Motor neuron (in vitro differentiated cells): ENCODE measurements around the gene DGCR6. TPM values are rescaled to one million over a fixed set of nuclear protein-coding genes. Genes with fewer than 3 reads are reported as not detected.
A peak's percentile ranks its signal among the peaks of the same experiment; 100 is the strongest.
"Not testable (repeated sequence)": the region's sequence is repeated elsewhere in the genome, so short reads cannot be mapped to it uniquely, and the experiment has no call there.

ENCODE experiments used
- ATAC-seq, 8 experiments: fragments of 200-7000 bp; cut with Tn5 transposase; replicated peaks in 6 of 8; 2 replicates each; pipeline ENCODE4 v1.8.0; 2021; ENCODE audit warnings: mild to moderate bottlenecking in 8 of 8, moderate library complexity in 8 of 8
- H3K27ac ChIP-seq, 2 donors: fragments of 250-450 bp; sonication (Bioruptor Pico); 2 replicates each; pipeline ENCODE4 v1.9.0; 2021; ENCODE audit warnings: antibody characterized with exemption in 2 of 2, mild to moderate bottlenecking in 2 of 2, moderate library complexity in 1 of 2
- H3K4me1 ChIP-seq, 2 donors: fragments of 250-450 bp; sonication (Bioruptor Pico); replicated peaks in 1 of 2; 2 replicates each; pipeline ENCODE4 v1.6.1; 2021; ENCODE audit warnings: antibody characterized with exemption in 2 of 2, mild to moderate bottlenecking in 2 of 2, moderate library complexity in 1 of 2
- H3K4me3 ChIP-seq, 5 donors: fragments of 250-450 bp; sonication (Bioruptor Pico); 2 replicates each; pipeline ENCODE4 v1.9.0; 2021; ENCODE audit warnings: antibody characterized with exemption in 5 of 5, mild to moderate bottlenecking in 5 of 5, moderate library complexity in 4 of 5
- WGBS, 10 experiments: fragments of 450-650 bp; shearing (Covaris generic); methylation state at CpG; one replicate each; pipeline ENCODE4 v1.0.0; 2022; 5-methylcytosine and 5-hydroxymethylcytosine counted together
- in situ Hi-C, 9 experiments: fragments of 400-800 bp; cut with MboI; loops; one replicate each; pipeline ENCODE4 v1.15.0; 2021; ENCODE audit warnings: low sequenced_read_pairs in 9 of 9, low pct_unique_long_range_greater_than_20kb in 2 of 9; ENCODE audit not compliant: unreplicated experiment in 9 of 9
- total RNA-seq, 8 experiments: library from RNA; unstranded; fragments of 300-600 nt; gene quantifications; 2 replicates each; pipeline versions ENCODE4 v1.2.3 to v1.2.4, GENCODE V29; 2022

DGCR6 gene
- total RNA-seq, 8 experiments from 2014 or later = 2.0 to 9.1 (median 4.7) TPM

DNA sequence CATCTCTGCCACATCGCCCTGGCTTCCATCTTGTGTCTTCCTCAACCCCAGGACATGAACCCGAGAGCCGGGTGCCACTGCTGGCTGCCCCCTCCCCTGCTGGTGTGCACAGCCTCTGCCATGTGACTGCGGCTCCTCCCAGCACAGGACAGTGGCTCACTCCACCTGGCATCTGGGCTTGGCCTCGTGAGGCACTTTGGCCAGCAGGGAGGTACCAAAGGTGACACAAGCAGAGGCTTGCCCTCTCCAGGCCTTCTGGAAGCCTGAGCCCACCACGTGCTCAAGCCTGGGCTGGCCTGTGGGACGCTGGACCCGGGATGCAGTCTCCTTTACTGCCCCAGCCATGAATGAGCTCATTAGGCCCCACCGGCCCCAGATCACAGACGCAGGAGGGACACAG is 8.4 kb downstream of the DGCR6 start:
- in situ Hi-C loops, H3K4me1 ChIP-seq, H3K27ac ChIP-seq, H3K4me3 ChIP-seq: not testable (repeated sequence)
- WGBS, 10 experiments = no CpG with 5 or more reads among the region's 10 CpGs
- ATAC-seq = peak in 2 of 8 experiments; percentile 12 to 15

DNA sequence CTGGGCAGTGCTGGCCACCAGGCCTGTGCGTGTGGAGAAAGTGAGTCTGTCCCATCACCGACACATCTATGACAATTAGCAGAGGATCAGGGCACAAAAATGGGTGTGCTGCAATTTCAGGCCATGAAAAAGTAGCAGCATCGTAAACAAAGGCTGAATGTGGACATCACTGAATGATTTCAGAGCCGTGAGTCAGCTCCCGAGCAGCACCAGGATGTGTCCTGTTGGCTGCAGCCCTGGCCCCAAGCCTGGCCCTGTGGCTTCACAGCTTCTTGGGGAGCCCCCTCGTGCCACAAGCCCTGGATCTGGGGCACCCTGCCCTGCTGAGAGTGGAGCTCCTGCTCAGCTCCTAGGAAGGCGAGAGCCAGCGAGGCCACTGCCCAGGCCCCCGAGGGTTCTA is 9.4 kb downstream of the DGCR6 start:
- no CpG with 5 or more reads among the region's 9 CpGs for WGBS, 10 experiments
- in situ Hi-C loops, H3K4me1 ChIP-seq, H3K4me3 ChIP-seq, H3K27ac ChIP-seq: not testable (repeated sequence)
- peak in 4 of 8 experiments; percentile 42 to 55 (median 50) for ATAC-seq

DNA sequence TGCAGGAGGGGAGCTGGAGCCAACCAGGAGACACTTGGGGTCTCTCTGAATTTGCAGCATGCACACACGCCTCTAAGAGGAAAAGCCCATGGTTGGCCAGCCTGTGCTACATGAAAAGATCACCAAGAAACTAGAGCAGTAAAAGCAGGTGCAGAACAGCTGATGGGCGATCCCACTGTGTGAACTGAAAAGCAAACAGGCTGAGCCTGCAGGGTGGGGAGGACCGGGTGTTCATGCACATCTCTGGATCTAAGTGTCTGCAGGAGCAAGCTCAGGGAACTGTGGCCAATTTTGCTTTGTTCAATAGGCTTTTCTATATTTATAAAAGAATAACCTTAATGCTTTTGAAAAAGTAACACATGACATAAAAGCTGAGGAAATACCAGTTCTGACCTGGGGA is 11.7 kb downstream of the DGCR6 start:
- H3K4me1 ChIP-seq, H3K27ac ChIP-seq, H3K4me3 ChIP-seq, in situ Hi-C loops: not testable (repeated sequence)
- no CpG with 5 or more reads among the region's 3 CpGs for WGBS, 10 experiments
- ATAC-seq = peak in 2 of 8 experiments; percentile 92 to 93

DNA sequence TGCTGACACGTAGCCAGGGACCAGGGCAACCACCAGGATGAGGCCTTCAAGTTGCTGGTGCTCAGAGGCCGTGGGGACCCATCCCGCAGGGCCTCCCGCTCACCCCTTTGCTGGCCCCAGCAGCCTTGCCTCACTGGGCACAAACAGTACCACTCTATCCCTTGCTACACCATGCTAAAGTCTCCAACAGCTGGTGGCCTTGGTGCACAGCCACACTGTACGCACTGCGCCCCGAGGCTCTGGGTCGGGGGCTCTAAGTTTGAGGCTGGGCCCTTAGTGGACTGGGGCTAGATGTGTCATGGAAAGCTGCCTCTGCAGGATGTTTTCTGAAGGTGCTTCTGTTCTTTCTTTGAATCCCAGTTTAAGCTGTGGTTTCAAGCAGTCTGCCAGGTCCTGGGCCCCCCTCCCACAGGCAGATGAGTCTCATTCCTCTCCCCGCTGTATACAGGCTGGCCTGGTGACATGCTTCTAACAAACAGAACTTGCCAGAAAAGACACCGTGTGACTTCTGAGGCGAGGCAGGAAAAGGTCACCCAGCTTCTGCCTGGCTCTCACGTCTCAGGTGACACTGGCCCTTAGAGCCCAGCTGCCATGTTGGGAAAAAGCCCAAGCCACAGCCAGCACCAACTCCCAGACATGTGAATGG is 14.3 kb downstream of the DGCR6 start:
- H3K4me1 ChIP-seq, in situ Hi-C loops, H3K27ac ChIP-seq, H3K4me3 ChIP-seq: not testable (repeated sequence)
- ATAC-seq = peak in 2 of 8 experiments; percentile 7 to 28
- WGBS, 10 experiments = no CpG with 5 or more reads among the region's 12 CpGs

DNA sequence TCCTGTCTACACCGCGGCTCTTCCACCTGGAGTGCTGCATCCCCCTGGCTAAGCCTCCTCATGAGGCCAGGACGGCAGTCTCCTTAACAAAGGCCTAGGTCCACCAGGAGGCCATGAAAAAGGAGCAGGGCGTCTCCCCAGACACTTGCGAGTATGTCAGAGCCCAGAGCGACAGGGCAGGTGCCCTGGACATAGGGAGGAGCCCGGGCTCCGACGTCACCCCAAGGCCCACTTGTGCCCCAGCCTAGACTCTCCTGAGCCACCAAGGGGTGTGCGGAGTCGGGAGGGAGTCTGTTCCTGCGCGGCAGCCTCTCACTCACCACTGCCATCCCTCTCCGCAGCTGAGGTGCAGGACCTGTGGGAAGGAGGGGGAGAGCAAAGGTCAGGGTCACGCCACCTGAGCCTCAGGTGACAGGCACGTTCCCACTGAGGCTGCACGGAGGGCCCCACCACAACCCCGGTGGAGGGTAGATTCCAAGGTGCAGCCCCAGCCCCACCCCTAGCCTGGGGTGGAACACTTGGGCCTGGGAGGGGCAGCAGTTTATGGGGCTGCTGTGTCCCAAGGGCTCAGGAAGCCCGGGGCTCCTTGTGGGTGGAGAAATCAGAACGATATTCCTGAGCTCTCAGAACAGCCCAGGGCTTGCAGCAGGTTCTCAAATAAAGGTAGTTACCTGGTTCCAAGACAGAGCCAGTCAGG is 19.4 kb downstream of the DGCR6 start:
- no peak for ATAC-seq
- in situ Hi-C loops = no loop called here
- no peaks in the 10 kb centered on the region for H3K4me1 ChIP-seq
- no peak overlapping the region for H3K4me3 ChIP-seq
- no peak overlapping the region for H3K27ac ChIP-seq
- no CpG with 5 or more reads among the region's 20 CpGs for WGBS, 10 experiments

DNA sequence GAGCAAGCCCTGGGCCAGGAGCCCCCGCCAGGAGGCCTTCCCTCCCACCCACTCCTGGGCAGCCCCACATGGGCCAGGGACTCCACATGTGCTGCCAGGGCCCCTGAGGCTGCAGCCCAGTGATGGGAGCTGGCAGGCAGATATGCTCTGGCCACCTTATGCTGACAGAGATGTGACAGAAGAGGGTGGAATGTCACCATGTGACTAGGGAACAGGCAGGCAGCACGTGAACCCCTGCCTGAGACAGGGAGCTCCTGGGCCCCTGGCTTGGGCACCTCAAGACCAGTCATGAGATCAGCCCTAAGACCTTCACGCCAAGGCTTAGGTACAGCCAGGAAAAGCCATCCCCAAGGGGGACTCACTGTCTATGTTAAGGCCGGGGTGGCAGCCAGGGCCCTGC is 20.9 kb downstream of the DGCR6 start:
- no CpG with 5 or more reads among the region's 4 CpGs for WGBS, 10 experiments
- H3K4me3 ChIP-seq = no peak overlapping the region
- H3K27ac ChIP-seq = no peak overlapping the region
- no peak for ATAC-seq
- H3K4me1 ChIP-seq = no peaks in the 10 kb centered on the region
- in situ Hi-C loops = no loop called here

DNA sequence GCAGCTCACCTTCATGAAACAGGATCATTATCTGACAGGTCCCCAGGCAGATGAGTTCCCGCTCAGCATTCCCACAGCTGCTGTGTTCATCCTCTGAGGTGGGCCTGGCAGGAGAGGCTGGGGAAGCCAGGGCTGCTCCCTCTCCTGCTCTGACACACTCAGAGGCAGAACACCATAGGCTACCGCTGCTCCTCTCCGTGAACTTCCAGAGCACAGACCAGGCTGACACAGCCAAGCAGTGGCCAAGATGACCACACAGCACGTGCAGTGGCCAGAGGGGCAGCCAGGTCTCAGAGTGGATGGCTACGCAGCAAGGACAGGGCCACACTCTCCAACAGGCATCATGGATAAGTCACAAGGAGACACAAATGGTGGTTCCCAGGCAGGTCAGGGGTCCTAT is 21.5 kb downstream of the DGCR6 start:
- no peak for ATAC-seq
- H3K27ac ChIP-seq = no peak overlapping the region
- H3K4me3 ChIP-seq = no peak overlapping the region
- in situ Hi-C loops = no loop called here
- no CpG with 5 or more reads among the region's 5 CpGs for WGBS, 10 experiments
- no peaks in the 10 kb centered on the region for H3K4me1 ChIP-seq

DNA sequence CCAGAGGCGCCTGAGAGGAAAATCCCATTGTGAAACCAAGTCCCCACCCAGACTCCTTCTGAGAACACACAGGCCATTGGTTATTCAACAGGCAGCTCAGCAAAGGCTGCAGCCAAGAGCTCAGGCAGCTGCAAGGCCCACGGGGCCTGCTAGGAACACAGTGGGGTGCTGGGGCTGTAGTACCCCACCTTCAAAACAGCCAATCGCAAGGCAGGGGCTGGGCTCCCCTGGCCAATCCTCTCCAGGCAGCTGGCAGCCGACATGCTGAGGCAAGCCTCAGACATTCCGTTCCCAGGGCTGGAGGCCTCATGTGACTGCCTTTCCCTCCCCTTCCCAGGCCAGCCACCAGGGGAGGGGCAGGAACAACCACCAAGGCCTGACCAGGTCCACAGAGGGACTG is 23.3 kb downstream of the DGCR6 start:
- no peaks in the 10 kb centered on the region for H3K4me1 ChIP-seq
- WGBS, 10 experiments = no CpG with 5 or more reads among the region's 5 CpGs
- H3K4me3 ChIP-seq = no peak overlapping the region
- ATAC-seq = peak; percentile 85 to 95 (median 91)
- H3K27ac ChIP-seq = no peak overlapping the region
- in situ Hi-C loops = no loop called here

DNA sequence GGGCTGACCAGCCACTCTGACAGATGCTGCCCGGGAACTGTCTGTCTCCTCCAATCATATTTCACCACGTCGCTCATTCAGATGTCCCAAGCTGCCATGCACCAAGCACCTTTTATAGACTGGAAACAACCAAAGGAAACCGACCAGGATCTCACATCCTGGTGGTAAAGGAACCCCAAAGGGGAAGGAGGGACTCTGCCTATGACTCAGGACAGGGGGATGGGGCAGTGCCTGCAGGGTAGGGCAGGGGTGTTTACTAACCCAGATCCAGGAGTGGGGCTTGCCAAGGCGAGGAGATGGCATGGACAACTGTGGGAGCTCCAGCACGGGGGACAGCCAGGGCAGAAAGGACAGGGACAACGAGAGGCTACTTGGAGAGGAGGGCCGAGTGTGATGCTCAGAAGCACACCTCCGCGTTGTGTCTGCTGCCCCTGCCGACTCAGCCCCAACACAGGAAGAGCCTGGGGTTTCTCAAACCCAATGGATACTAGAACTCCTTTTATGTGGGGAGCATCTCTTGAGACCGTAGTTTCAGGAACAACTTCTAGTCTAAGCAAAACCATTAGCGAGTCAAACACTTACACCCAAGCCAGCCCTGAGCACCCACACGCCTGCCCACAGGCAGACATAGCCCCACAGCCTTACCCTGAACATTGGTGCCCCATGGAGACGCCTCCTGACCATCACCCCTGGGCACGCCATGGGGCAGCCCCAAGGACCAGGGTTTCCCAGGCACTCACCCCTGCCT is 26.0 kb downstream of the DGCR6 start:
- no peak for ATAC-seq
- no peak overlapping the region for H3K4me3 ChIP-seq
- in situ Hi-C loops = no loop called here
- H3K27ac ChIP-seq = no peak overlapping the region
- H3K4me1 ChIP-seq = no peaks in the 10 kb centered on the region
- WGBS, 10 experiments = no CpG with 5 or more reads among the region's 16 CpGs

DNA sequence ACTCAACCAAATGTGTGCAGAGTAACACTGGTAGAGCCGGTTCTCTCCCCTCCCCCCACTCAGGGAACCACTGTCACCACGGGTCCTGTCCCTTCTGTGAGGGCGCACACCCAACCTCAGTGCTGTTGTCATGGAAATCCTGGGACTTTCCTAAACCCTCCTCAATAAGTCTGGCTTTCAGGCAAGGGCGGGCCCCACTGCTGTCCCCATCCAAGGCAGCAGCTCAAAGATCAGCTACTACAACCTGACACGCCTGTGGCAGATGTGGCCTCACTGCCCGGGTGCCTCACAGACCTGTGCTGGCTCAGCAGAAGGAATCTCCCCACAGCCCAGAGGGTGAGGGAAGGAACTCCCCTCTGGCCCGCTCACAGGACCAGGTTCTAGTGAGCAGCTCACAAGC is 27.8 kb downstream of the DGCR6 start:
- Histone ChIP-seq H3K4me3 (no peak overlapping the region), H3K27ac (no peak overlapping the region), H3K4me1 (no peaks in the 10 kb centered on the region)
- in situ Hi-C loops = no loop called here
- ATAC-seq = peak in 5 of 8 experiments; percentile 6 to 51 (median 19)
- no CpG with 5 or more reads among the region's 7 CpGs for WGBS, 10 experiments

DNA sequence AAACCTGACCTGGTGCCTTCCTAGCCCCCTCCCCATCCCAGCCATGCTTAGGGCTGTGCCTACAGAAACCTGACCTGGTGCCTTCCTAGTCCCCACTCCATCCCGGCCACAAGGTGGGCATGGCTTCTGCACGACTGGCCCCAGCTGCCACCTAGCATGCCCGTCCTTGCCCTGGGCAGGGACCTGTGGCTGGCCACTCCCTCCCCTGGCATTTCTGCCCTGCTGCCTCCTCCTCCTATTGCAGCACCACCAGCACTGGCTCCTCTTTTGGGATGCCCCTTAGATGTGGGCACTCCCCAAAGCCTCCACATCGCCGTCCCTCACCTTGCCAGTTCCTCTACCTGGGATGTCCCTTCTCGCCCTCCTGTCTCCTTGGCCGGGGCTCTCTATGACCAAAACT is 28.6 kb downstream of the DGCR6 start:
- WGBS, 10 experiments = no CpG with 5 or more reads among the region's 7 CpGs
- in situ Hi-C loops = not testable (repeated sequence)

DNA sequence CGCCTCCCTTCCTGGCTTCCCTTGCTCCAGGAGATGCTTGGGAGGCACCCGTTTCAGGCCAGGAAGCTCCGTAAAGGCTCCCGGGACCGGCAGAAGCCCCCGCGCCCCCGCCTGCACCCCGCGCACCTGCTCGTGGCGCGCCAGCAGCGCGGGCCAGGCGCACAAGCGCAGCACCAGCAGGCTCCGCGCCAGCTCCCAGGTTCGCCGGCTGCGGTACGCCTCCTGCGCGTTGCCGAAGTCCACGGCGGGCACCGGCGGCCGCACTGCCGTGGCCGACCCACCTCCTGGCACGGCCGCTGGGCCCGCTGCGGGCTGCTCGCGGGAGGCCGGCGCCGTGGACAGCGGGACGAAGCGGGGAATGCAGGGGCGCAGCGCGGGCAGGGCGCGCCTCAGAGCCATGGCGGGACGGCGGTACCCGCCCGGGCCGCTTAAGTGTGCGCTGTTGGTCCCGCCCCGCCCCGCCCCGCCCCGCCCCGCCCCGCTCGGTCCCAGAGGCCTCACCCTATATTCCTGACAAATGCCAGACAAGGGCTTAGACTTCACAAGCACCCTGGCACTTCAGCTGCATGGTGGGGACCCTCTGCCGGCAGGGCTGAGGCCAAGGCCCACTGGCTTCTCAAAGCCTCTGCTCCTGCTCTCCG is 29.9 kb downstream of the DGCR6 start, which contains the start of gene PRODH:
Gene PRODH (minus strand): TSS at position 405 of the 641 bp plus-strand sequence. CDS start 6 bp downstream, at position 399.
- Histone ChIP-seq H3K4me3 (no peak within 1 kb of the TSS), H3K4me1 (no peaks in the 10 kb centered on the region), H3K27ac (no peak within 1 kb of the TSS)
- ATAC-seq = peak; percentile 55 to 89 (median 72)
- in situ Hi-C loops = no loop called here
- WGBS, 10 experiments = no CpG with 5 or more reads among the region's 67 CpGs

More for the DNA sequence above, 28.6 kb downstream of the DGCR6 start:
- not testable (repeated sequence) for H3K4me1 ChIP-seq, H3K27ac ChIP-seq, ATAC-seq, H3K4me3 ChIP-seq

DNA sequence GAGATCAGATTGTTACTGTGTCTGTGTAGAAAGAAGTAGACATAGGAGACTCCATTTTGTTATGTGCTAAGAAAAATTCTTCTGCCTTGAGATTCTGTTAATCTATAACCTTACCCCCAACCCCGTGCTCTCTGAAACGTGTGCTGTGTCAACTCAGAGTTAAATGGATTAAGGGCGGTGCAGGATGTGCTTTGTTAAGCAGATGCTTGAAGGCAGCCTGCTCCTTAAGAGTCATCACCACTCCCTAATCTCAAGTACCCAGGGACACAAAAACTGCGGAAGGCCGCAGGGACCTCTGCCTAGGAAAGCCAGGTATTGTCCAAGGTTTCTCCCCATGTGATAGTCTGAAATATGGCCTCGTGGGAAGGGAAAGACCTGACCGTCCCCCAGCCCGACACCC is 32.6 kb downstream of the DGCR6 start:
- no CpG with 5 or more reads among the region's 8 CpGs for WGBS, 10 experiments
- H3K4me1 ChIP-seq, H3K27ac ChIP-seq, H3K4me3 ChIP-seq, ATAC-seq, in situ Hi-C loops: not testable (repeated sequence)
